GM18520 (cell line): ENCODE measurements around the gene GYS1.
"Not testable (repeated sequence)": the region's sequence is repeated elsewhere in the genome, so short reads cannot be mapped to it uniquely, and the experiment has no call there.

Source experiments
- ATAC-seq: cut with Tn5 transposase; IDR thresholded peaks from one replicate; pipeline ENCODE4 v1.9.1; 2021; ENCODE audit not compliant: unreplicated experiment

GYS1 gene

GRCh38 chr19:48946463-48947257 lies 46.4 kb downstream of the GYS1 start:
- no peak for ATAC-seq

- ATAC-seq, result no peak
These were observed 47.3 kb downstream of the GYS1 start for GRCh38 chr19:48945817-48946216.

DNA sequence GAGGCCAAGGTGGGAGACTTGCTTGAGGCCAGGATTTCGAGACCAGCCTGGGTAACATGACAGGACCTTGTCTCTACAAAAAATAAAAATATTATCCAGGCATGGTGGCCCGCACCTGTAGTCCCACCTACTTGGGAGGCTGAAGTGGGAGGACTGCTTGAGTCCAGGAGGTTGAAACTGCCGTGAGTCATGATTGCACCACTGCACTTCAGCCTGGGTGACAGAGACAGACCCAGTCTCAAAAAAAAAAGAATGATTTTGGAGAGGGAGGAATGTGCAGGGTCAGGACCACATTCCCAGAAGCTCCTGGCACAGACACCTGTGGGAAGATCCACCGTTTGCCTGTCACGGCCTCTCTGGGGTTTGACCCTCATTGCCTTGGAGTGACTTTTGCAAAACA lies 47.7 kb downstream of the GYS1 start:
- ATAC-seq, result no peak

- ATAC-seq, result no peak
These were observed 50.0 kb downstream of the GYS1 start for GRCh38 chr19:48943081-48943480.

DNA sequence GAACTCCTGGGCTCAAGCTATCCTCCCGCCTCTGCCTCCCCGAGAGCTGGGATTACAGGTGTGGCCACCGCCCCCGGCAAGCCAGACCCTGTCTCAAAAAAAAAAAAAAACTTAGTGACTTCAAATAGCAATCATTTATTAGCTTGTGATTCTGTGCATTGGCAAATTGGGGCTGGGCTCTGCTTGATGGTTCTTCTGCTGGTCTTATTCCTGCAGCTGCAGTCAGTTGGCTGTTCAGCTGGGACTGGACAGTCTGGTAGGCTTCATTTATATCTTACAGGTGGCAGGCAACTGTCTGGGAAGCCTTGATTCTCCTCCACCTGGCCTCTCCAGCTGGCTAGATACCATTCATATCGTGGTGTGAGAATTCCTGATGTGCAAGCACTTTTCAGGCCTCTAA lies 52.2 kb downstream of the GYS1 start:
- ATAC-seq, result no peak

DNA sequence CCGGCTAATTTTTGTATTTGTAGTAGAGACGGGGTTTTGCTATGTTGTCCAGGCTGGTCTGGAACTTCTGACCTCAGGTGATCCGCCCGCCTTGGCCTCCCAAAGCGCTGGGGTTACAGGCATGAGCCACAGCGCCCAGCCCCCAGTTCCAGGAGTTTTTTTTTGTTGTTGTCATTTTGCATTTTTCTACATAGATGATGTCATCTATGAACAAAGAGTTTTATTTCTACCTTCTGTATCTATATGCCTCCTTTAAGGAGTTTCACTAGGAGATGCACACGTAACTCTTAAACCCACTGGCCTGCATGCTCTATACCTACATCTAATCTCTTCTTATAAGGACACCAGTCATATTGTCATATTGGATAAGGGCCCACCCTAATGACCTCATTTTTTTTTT lies 54.9 kb downstream of the GYS1 start:
- no peak for ATAC-seq

- ATAC-seq, result no peak
These were observed 57.2 kb downstream of the GYS1 start for GRCh38 chr19:48935864-48936263.

DNA sequence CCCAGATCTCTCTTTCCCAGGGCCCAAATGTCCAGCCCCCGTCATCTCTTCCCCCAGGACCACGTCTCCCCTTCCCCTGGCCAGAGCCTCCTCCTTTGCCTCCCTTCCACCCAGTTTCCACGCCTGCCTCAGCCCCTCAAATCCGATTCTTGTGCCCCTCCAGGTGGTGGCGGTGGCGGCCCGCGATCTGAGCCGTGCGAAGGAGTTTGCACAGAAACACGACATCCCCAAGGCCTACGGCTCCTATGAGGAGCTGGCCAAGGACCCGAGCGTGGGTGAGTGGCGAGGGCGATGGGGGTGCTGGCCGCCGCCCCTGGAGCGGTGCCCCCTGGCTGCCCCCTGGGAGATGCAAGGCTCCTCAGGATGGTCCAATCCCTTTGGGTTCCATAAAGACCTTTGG lies 58.3 kb downstream of the GYS1 start:
- no peak for ATAC-seq

DNA sequence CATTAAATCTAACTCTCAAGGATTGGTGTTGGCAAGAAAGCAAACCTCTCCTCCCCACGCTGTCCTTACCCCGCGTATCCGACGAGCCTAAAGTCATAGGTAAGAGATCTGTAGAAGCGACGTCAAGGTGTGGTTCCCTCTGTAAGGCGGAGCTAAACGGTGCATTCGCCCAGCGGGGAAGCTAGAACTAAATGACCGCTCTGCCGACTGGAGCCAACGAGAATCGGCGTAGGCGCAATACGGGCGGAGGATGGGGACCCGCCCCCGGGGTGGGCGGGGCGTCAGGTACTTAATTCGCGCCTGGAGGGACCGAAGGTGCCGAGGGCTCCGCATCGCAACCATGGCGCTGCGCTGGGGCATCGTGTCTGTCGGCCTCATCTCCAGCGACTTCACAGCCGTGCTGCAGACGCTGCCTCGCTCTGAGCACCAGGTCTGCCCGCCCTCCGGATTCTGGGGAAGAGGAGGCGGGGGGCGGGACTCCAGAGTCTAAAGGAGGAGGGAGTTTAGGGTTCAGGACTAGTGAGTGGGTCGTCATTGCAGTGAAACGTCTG lies 59.7 kb downstream of the GYS1 start, which contains the start of gene DHDH:
Gene DHDH, plus strand, starts transcription at position 318 of the 551 bp plus-strand sequence. Its CDS starts 23 bp downstream, at position 341.
- no peak for ATAC-seq

DNA sequence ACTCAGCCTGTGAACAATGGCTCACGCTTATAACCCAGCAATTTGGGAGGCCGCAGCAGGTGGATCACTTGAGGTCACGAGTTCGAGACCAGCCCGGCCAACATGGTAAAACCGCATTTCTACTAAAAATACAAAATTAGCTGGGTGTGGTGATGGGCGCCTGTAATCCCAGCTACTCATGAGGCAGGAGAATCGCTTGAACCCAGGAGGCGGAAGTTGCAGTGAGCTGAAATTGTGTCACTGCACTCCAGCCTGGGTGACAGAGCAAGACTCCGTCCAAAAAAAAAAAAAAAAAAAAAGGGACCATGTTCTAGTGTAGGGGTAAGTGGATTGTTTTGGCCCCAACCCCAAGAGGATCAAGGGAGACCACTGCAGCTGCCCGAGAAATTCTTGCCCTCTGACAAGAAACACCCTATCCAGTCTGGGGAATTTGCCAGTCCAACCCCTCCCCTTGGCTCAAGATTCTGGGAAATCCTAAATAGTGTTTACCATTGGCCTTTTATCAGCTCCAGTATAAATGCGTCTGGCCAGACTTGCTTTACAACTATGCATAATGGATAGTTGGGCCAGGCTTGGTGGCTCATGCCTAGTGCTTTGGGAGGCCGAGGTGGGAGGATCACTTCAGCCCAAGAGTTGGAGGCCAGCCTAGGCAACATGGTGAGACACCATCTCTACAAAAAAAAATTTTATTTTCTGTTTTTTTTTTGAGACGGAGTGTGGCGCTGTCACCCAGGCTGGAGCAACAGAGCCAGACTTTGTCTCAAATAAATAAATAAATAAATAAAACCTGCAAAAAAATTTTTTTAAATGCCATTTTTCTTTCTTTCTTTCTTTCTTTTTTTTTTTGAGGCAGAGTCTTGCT lies 64.7 kb downstream of the GYS1 start:
- no peak for ATAC-seq

DNA sequence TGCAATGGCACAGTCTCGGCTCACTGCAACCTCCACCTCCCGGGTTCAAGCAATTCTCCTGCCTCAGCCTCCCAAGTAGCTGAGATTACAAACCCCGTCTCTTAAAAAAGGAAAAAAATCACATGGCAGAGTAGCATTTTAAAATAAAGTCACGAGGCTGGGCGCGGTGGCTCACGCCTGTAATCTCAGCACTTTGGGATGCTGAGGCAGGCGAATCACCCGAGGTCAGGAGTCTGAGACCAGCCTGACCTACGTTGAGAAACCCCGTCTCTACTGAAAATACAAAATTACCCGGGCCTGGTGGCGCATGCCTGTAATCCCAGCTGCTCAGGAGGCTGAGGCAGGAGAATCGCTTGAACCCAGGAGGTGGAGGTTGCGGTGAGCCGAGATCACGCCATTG lies 65.4 kb downstream of the GYS1 start:
- ATAC-seq, result not testable (repeated sequence)

GRCh38 chr19:48926909-48927308 lies 66.2 kb downstream of the GYS1 start:
- ATAC-seq, result no peak

DNA sequence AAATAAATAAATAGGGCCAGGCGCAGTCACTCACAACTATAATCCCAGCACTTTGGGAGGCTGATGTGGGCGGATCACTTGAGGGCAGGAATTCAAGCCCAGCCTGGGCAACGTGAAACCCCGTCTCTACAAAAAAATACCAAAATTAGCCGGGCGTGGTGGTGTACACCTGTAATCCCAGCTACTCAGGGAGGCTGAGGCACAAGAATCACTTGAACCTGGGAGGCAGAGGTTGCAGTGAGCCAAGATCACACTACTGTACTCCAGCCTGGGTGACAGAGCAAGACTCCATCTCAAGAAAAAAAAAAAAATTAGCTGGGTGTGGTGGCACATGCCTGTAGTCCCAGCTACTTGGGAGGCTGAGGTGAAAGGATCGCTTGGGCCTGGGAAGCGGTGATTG lies 67.2 kb downstream of the GYS1 start:
- ATAC-seq, result not testable (repeated sequence)

GRCh38 chr19:48925240-48925843 lies 67.8 kb downstream of the GYS1 start:
- no peak for ATAC-seq

GRCh38 chr19:48922548-48923490 lies 70.3 kb downstream of the GYS1 start:
- ATAC-seq, result no peak

DNA sequence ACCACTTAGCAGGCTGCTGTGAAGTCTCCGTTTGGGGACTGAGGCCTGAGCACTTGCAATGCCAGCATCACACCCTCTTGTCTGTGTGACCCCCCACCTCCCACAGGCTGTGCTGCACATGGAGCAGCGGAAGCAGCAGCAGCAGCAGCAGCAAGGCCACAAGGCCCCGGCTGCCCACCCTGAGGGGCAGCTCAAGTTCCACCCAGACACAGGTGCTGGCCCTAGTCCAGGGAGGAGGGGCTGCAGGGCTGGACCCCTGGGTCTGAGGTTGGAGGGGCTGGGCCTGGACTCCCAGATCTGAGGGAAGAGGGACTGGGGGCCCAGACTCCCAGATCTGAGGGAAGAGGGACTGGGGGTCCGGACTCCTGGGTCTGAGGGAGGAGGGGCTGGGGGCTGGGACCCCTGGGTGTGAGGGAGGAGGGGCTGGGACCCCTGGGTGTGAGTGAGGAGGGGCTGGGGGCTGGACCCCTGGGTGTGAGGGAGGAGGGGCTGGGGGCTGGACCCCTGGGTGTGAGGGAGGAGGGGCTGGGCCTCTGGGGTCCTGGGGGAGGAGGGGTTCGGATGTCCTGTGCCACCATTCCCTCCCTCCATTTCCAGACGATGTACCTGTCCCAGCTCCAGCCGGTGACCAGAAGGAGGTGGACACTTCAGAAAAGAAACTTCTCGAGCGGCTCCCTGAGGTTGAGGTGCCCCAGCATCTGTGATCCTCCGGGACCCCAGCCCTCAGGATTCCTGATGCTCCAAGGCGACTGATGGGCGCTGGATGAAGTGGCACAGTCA lies 71.2 kb downstream of the GYS1 start:
- no peak for ATAC-seq

DNA sequence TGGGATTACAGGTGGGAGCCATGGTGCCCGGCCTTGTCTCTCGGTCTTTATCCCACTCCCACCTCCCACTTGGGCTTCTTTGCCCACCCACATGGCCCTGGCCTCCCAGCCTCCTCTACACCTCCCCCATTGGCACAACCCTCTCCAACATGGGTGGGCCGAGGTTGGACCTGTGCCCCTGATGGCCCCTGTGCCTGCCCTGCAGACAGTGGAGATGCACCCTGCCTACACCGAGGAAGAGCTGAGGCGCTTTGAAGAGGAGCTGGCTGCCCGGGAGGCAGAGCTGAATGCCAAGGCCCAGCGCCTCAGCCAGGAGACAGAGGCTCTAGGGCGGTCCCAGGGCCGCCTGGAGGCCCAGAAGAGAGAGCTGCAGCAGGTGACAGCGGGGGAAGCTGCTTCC lies 72.2 kb downstream of the GYS1 start:
- no peak for ATAC-seq

DNA sequence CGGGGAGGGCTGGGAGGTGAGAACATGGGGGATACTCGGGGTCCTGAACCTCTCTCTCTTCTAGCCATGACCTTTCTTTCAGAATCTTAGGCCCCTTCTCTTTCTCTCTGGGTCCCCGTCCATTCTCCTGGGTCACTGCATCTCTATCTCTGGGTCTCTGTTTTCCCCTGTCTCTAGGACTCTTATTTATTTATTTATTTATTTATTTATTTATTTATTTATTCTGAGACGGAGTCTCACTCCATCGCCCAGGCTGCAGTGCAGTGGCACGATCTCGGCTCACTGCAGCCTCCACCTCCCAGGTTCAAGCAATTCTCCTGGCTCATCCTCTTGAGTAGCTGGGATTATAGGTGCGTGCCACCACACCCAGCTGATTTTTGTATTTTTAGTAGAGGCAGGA lies 73.8 kb downstream of the GYS1 start:
- not testable (repeated sequence) for ATAC-seq

- ATAC-seq, result no peak
These were observed 74.3 kb downstream of the GYS1 start for GRCh38 chr19:48918801-48919247.
